PFSK-1 (cell line): Measurements from ENCODE around the gene CEP63.

Experiments
- POLR2AphosphoS5 ChIP-seq: IDR thresholded peaks from 2 replicates; pipeline ENCODE4 v1.6.1; 2012; ENCODE audit warnings: low read depth, mild to moderate bottlenecking, control low read depth, low read length, moderate library complexity
- REST ChIP-seq, 2 experiments: IDR thresholded peaks; 2 replicates each; pipeline versions ENCODE4 v1.6.1 to v1.8.0; 2011 to 2012; ENCODE audit warnings: low read depth in 2 of 2, low read length in 2 of 2, control low read depth in 1 of 2, inconsistent platforms in 1 of 2, mild to moderate bottlenecking in 1 of 2, moderate library complexity in 1 of 2; ENCODE audit not compliant: insufficient read depth in 1 of 2
- SIN3A ChIP-seq: IDR thresholded peaks from 2 replicates; pipeline ENCODE4 v1.6.1; 2012; ENCODE audit warnings: mild to moderate bottlenecking, low read length, moderate library complexity, borderline replicate concordance; ENCODE audit not compliant: insufficient read depth

GRCh38 chr3:134542287-134542958 lies 56.6 kb downstream of the CEP63 start:
- no peak for TF ChIP-seq SIN3A
- TF ChIP-seq REST (IDR thresholded peaks at IDR 0.05; ENCODE audit: insufficient read depth in 1 of 2, low read depth in 2 of 2, low read length in 2 of 2) = no peak
- TF ChIP-seq POLR2AphosphoS5 = no peak
